G401 (cell line): ENCODE data around the gene TDRD3. TPM values are rescaled to one million over a fixed set of nuclear protein-coding genes. Genes with fewer than 3 reads are reported as not detected.
A peak's percentile ranks its signal among the peaks of the same experiment; 100 is the strongest.

ENCODE experiments used
- DNase-seq: peaks from one replicate; pipeline ENCODE4 v3.0.0-alpha.2; 2015; ENCODE audit warnings: low spot score
- in situ Hi-C: cut with HindIII; loops from 2 replicates; pipeline ENCODE4 v1.10.0; 2016; ENCODE audit warnings: low sequenced_read_pairs, mixed read lengths
- total RNA-seq: library from RNA; depleted of rRNA; stranded (reverse); fragments of >200 nt; shearing (Covaris generic); gene quantifications from 2 replicates; pipeline ENCODE4 v1.2.3, GENCODE V29; 2014; rRNA removed

TDRD3 gene
- total RNA-seq, 1 experiment from 2014 or later = 8.5 TPM

DNA sequence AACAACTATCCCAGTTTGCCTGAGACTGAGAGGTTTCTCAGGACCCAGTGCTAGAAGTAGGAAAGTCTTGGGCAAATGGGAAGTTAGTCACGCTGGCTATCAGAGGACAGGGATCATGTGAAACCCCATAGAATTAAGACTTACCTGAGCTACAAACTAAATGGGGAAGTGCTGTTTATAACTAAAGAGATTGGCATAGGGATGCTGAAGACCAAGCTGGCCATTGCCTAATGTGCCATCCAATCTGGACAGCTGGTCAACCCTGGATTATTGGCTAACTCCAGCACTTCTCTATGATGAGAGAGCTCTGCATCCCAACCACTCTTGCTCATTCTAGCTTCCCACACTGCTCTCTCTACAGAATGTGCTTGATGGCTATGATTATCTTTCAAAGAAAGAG, 216.1 kb downstream of the TDRD3 start:
- DNase-seq = no peak
- in situ Hi-C loops = no loop called here

DNA sequence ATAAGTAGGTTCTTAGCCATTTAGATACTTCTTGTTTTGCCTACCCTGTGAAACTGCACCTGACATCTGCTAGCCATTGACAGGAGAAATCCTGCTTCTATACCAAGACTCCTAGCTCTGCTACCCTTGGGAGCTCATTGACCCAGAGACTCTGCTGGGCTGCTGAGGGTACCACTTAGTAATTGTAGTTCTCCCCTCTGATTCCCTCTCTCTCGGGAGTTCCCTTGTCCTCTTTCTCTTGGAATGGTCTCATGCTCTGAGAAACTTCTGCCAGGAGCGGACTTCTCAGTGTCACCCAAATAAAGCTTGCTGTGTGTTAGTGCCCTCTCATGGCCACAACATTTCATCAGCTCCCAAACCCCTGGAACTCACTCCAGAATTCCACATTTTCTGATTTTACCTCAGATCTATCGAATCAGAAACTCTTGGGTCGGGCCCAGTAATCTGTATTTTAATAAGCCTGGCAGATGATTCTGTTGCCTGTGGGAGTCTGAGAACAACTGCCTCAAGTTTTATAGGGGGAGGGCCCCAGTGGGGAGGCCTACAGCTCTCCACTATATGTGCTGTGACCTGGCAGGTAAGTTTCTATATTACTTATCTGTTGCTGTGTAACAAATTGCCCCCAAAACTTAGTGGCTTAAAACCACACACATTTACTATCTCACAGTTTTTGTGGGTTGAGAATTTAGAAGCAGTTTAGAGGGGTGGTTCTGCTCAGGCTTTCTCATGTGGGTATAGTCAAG, 221.1 kb downstream of the TDRD3 start:
- in situ Hi-C loops = no loop called here
- DNase-seq = peak; percentile 8

DNA sequence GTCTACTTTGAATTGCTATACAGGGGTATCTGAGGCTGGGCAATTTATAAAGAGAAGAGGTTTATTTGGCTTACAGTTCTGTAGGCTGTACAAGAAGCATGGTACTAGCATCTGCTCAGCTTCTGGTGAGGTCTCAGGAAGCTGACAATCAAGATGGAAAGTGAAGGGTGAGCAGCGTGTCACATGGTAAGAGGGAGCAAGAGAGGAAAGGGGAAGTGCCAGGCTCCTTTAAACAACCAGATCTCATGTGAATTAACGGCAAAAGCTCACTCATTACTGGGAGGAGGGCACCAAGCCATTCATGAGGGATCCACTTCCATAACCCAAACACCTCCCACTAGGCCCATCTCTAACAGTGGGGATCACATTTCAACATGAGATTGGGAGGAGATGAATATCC, 222.4 kb downstream of the TDRD3 start:
- no peak for DNase-seq
- in situ Hi-C loops = no loop called here

DNA sequence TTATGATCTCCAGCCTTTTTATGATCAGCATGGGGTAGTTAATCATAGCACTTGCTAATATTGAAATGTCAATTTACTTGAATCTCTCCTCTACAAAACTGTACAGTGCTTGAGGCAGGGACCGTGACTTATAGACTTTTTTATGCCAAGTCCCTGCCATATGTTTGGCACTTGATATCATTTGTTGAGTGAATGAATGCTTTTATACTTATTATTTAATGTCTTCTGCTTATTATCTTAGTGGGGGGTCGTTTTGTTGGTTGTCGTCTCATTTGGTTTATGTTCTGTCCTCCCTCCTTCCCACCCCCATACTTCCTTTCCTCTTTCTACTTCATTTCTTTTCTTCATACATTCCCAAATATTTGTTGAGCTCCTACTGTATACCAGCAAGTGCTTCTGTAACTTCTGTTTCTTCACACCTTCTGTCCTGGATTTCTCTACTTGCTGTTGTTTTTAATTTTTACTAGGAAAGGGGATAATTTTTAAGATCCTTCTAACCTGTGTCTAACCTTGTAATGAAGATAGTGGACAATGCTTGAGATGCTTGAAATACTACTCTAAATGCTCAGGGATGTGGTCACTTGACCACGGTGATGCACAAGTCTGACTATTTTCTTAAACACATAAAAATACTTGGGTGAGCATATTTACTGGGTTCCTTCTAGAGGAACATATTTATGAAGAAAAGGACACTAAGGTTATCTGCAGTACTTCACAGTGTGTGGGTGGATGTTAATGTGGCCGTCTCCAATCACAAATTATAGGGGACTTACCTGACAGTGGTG, 223.8 kb downstream of the TDRD3 start:
- in situ Hi-C loops = no loop called here
- no peak for DNase-seq

DNA sequence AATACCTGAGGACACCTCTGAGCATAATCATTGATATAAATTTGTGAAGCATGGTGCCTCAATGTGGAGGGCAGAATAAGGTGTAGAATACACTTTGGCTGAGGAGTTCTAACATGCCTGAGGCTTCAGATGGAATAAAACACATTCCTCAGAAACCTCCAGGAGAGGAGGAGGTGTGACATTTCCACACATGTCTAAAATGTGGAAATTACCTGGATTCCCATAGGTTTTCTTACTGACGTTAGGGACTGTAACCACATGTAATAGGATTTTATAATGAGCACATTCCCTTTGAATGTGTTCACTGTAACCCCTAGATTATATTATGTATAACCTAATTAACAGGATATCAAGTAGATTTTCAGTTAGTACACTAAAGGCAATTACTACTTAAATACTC, 226.1 kb downstream of the TDRD3 start:
- DNase-seq = no peak
- in situ Hi-C loops = no loop called here

Other genes with a start within 250 kb of the TDRD3 start
- 13.7 and 31.3 TPM in 2 replicates for gene DIAPH3, start 233.3 kb upstream of the TDRD3 start, total RNA-seq